HG02885 (cell line): ENCODE results near the gene CD9.
A peak's percentile ranks its signal among the peaks of the same experiment; 100 is the strongest.

Experiments used
- ATAC-seq: cut with Tn5 transposase; IDR thresholded peaks from one replicate; pipeline ENCODE4 v1.9.1; 2021; ENCODE audit warnings: mild to moderate bottlenecking; ENCODE audit not compliant: unreplicated experiment, poor library complexity

The CD9 gene

DNA sequence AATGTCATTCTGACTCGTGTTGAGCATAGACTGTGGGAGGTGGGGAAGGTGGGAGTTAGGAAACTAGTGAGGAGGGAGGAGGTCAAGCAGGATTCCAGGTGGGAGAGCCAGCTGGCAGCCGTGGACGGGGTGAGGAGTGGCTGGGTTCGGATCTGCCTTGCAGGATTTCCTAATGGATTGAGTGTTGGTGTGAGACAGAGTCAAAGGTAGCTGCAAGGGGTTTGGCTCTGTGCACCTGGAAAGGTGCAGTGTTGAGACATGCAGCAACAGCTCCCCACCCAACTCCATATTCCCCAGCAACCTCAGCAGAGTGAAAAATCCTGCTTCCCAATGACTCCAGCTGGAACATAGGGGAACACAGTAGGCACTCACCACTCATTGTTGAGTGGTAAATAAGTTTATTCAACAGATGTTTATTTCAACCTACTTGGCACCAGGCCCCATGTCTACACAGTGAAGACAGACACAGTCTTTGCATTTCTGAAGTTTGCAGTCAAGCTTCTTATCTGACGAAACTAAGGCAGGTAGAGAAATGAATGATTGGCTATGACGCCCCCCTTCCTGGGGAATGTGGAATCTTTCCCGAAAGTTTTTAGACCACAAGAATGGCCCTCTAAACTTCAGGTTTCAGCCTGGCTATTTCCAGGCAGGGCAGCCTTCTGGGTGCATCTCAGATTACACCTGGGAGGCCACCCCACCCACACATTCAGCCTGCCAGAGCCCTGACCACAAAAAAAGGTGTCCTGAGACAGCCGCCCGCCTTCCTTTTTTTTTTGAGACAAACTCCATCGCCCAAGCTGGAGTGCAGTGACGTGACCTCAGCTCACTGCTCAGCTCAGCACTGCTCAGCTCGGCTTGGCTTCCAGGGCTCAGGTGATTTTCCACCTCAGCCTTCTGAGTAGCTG is 72.4 kb downstream of the CD9 start:
- ATAC-seq: no peak

DNA sequence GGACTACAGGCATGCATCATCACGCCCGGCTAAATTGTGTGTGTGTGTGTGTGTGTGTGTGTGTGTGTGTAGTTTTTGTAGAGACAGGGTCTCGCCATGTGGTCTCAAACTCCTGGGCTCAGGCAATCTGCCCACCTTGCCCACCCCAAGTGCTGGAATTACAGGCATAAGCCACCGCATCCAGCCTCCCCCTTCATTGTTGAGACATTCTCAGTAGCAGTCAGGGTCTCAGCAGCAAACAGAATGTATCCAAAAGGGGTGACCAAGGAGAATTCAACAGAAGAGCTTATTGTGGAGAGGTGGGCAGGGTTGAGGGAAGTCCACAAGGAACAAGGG is 73.0 kb downstream of the CD9 start:
- ATAC-seq: no peak

DNA sequence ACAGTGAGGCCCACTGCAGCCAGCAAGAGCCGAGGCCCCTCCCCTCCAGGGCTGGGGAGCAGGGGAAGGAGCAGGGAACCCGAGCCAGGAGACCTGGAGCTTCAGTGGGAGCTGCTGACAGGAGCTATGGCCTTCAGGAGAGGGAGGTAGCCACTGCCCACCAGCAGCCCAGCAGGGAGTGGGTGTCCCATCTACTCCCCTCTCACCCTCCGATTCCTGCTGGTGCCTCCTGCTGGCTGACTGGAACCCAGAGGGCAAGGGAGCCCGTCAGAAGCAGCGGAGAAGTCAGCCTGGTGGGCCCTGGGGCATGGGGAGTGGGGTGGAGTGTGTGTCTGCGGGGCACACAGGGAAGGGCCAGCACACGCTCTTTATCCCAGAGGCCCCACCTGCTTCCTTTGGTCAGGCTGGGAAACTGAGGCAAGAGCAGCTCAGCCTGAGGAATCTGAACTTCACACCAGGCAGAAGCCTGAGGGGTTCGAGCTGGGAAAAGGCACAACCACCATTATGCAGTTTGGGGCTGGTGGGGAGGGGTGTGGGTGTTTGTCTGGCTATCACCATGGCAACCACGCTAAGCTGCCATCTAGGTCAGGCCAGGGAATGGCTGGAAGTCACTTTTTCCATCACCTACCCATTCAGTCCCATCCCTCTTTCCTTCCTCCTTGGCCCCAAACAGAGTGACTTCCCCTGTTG is 73.5 kb downstream of the CD9 start:
- ATAC-seq: no peak

DNA sequence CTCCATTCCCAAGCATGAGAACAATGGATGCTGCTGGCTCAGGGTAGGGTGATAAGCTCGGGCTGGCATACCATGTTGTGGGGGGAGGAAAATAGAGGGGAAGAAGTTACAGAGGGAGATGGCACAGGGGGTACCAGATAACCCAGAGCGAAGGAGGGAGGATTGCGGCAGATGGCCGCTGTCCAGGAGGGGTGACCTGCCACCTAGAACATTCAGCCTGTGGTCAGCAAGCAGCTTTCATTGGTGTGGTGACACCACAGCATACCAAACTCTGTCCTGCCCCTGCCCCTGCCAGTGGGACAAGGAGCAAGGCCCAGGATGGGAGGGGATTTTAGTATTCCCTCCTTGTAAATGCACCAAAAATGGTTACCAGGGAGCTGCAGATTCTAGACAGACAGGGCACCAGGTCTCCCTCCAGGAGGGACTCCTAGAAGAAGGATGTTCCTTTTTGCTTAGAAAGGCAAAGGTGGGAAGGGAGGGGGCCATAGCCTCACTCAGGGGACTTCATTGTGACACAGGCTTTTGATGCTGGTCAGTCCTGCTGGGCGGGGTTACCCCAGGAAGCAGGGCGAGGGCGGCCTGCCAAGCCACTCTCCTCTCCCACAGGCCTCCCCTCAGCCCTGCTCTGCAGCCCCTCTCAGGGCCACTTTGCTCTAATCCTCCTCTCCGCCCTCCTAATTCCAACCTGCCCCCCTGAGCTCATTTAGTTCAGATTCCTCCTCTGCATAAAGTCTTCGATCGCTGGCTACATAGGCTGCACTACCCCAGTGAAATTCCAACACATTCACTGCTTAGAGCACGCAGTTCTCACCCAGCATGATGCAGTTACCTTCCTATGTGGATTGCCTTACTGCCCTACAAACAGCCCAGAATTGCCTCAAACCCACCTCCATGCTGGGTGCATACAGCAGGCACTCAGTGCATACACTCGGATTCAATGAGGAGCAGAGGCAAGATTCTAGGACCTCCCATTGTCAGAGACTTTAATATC is 74.3 kb downstream of the CD9 start:
- ATAC-seq: no peak

DNA sequence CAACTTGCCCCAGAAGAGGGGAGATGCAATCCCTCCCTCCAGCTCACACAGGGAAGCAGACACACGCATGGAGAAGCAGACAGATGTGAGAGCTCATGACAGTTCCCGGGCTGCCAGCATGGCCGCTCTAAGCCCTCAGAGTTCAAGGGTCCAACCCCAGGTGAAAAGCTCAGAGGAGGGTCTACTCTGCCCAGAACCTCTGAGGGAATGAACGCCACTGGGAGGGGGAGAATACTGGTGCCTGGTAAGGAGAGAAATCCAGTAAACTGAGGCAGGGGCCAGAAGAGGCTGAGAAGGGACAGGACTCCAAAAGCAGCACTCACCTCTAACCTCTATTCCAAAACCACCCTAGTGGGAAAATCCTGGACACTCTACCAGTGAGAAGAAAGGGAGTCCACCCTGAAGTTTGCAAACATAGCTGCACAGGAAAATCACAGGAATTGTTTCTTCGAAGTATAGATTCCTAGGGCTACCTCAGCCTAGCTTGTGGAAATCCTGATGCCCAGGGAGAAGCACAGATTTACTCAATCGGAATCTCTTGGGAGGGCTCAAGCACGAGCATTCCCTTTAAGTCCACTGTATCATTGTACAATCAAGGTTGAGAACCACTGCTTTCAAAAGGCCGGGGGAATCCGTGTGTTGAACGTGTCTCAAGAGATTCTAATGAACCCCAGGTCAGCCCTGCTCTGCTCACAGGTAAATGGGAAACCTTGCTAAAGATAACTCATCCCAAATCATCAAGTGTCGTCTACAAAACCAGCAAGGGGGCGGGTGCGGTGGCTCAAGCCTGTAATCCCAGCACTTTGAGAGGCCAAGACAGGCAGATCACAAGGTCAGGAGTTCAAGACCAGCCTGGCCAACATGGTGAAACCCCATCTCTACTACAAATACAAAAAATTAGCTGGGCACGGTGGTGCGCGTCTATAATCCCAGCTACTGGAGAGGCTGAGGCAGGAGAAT is 76.0 kb downstream of the CD9 start:
- no peak for ATAC-seq

DNA sequence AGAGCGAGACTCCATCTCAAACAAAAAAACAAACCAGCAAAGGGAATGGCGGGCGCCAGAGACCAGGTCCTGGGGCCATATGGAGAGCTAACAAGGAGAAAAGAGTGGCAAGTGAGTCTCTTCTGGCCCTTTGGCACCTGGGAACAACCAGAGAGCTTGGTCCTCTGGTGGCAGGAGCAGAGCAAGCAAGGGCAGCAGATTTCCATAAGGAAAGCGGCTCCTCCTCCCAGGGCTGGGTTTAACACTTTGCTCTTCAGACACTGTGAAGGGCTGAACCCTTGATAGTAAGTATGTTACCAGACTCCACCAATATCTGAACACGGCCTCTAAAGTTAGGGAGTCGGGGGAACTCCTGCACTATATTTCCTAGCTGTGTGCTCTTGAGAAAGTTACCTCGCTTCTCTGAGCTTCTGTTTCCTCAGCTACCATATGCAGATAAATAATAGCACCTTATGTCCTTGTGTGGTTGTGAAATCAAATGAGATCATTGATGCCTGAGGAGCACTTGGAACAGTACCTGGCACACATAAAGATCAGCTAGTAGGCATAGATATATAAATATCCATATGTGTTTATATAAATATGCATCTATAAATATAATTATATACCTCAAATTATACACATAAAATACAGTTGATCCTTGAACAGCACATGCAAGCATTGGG is 76.9 kb downstream of the CD9 start:
- ATAC-seq: no peak

DNA sequence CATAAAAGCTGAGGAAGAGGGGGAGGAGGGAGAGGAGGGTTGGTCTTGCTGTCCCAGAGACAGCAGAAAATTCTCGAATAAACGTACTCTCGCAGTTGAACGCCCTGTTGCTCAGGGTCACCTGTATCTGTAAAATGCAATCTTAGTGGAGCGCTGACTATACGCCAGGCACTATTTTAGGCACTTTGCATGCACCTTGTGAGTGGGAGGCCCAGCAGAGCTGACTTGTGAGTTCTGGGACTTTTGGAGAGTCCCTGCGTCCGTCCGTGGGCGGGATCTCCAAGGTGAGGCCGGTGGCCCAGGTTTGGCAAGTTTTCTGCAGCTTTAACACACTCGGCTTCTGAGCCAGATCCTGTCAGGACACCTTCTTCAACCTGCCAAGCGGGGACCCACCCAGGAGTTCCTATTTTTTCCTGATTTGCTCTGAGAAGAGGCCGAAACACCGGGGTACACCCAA is 77.8 kb downstream of the CD9 start:
- ATAC-seq: peak; percentile 39

DNA sequence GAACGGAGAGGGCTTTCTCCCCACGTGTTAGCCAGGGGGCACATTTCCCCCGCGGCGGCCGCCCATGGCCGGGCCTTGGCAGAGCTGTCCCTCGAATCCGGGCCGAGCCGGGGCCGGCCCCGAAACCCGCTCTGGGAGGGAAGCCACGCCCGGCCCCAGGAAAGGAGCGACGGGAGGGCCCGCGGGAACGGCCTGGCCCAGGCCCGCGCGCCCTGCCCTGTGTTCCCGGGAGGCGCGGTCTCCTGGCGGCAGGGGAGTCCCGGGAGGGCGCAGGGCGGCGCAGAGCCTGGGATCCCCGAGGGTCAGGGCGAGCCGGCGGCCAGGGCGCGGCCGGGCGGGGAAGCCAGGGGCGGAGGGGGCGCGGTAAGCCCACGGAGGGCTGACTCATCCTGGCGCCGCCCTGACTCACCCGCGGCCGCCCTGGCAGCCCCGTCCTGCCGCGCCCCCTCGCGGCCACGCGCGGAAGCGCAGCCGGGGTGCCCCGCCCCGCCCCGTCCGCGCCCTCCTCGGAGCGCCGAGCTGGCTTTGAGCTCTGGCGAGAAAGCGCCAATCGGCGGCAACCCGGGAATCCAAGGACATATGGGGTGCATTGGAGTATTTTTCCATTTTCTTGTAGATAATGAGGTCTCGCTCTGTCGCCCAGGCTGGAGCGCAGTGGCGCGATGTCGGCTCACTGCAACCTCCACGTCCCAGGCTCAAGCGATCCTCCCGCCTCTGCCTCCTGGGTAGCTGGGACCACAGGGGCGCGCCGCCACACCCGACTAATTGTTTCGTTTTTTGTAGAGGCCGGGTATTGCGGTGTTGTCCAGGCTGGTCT is 78.4 kb downstream of the CD9 start:
- peak; percentile 78 for ATAC-seq

DNA sequence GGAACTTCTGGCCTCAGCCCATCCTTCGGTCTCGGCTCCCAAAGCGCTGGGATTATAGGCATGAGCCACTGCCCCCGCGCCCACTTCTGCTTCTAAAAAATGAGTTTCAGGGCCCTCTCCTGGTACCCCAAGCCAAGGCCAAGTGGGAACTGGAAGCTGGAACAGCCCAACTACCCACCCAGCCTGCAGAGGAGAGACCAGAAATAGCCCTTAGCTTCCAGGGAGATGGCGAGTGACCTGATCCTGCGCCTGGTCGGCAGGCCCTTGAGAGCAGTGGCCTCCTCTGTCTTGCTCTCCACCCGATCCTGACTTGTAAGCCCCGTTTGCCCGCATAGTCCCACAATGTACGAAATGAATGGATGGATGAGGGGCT is 79.0 kb downstream of the CD9 start:
- ATAC-seq: no peak

DNA sequence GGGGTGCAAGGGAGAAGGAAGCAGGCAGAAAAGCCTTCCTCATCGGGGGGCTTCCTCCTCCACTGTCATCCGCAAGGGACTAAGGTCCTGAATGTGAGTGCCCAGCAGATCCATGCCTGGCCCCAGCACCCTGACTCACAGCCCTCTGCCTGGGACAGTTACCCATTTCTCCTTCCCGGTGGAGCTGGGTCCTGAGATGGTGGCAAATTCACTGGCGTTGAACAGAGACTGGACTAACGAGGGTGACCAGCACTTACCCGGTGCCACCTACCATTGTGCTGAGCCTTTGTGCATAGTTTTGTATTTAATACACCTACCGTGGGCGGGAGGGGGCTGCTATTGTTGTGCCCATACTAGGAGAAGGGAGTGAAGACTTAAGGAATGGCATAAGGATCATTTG is 79.4 kb downstream of the CD9 start:
- no peak for ATAC-seq

DNA sequence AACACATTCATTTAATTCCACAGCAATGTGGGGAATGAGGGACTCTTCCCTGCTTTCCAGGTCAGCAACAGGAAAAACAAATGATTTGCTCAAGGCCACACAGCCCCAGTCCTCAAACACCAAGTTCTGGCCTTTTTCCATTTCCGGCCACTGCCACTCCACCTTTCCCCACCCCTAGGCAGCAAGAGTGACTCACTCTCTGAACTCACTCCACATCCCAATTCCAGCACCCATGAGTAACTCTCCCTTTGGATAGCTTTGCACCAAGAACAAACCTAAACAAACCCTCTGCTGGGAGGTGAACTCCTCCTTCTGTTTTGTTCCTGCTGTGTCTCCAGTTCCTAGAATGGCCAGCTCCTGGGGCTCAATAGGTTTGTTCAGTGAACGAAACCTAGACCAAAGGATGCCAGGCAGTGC is 79.9 kb downstream of the CD9 start:
- ATAC-seq: no peak

DNA sequence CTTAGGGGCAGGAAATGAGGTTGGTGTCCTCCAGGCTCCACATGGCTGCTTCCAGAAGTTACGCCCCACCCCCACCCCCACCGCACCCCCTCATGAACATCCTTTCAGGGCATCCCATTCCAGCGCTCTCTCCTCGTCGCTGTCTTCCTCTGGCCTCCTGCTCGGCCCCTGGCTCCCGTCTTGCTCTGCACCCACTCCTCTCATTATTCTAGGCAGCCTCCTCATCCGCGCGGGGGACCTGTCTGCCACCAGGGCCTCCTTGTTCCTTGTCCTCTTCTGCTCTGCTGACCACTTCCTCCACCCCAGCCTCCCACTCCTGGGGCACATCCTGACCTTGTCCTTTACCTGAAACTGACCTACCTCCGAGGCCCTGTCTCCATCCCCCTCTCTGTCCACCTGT is 80.5 kb downstream of the CD9 start:
- no peak for ATAC-seq

DNA sequence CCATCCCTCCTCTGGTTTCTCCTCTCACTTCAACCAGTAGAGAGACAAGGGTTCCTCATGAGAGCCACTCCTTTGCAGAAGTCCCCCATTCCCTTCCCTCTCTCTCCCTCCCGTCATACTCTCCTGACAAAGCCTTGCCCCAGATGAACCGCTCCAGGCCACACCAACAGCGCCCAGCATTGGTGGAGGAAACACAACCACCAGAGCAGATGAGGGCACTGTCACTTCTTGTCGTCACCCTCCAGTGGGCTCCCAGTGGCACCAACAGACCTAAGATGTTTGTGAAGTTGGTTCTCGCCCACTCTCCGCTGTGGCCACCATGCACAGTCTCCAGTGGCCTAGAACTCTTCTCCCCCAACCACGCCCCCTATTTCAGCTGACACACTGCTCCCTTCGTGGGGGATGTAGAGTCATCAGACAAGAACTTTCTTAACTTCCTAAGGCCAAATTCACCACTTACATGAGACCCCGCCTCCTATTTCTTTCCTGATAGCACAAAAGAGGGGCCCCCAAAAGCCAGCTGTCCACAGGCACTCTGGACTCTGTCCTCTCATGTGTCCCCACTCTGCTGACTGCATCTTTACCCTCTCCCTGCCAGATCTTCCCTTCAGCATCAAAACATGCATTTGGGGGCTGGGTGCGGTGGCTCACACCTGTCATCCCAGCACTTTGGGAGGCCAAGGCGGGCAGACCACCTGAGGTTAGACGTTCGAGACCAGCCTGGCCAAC is 81.0 kb downstream of the CD9 start:
- no peak for ATAC-seq

DNA sequence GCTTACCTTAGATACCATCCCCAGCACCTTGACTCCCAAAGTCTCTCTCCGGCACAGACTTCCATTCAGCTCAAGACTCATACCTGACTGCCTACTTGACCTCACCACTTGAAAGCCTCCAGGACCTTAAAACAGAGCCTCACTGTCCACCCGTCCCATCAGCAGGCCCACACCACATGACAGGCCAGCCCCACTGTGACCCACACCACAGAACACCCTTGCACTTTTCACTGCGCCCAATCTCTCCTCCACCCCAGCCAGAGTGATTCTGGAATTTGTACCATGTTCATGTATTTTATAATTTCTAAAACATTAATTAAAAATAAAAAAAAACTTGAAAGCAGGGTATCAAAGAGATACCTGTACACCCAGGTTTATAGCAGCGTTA is 82.2 kb downstream of the CD9 start:
- no peak for ATAC-seq

DNA sequence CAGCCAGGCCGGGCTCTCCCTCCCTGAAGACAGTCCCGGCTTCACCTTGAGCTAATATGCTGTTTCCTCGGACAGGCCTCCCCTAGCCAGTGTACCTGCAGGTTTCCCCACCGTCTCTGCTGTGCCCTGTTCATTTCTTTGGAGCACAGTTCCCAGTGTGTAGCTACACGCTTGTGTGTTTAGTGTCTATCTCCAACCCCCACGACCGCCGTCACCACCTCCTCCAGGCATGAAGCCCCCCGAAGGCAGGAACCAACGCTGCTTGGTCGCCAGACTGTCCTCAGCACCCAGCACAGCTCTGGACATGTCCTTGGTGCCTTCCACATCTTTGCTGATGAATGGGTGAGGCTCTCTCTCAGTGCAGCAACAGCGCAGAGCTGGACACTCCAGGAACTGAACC is 84.1 kb downstream of the CD9 start:
- ATAC-seq: no peak

DNA sequence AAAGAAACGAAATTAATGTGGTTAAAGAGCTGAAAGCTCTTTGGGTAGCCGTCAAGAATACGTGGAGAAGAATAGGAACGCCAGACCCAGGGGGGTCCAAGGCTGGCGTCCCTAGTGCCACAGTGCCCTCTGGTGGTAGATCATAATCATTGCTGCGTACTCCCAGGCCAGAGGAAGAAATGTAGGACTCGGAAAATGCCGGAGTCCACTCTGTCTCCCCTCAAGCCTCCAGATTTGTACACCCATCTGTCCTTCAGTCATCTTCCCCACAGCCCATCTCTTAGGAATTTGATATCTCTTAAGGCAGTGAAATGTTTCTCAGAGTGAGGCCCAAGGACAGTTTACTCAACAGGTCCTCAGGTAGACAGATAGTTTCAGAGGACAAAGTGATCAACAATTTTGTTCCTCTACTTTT is 84.9 kb downstream of the CD9 start:
- ATAC-seq: no peak

DNA sequence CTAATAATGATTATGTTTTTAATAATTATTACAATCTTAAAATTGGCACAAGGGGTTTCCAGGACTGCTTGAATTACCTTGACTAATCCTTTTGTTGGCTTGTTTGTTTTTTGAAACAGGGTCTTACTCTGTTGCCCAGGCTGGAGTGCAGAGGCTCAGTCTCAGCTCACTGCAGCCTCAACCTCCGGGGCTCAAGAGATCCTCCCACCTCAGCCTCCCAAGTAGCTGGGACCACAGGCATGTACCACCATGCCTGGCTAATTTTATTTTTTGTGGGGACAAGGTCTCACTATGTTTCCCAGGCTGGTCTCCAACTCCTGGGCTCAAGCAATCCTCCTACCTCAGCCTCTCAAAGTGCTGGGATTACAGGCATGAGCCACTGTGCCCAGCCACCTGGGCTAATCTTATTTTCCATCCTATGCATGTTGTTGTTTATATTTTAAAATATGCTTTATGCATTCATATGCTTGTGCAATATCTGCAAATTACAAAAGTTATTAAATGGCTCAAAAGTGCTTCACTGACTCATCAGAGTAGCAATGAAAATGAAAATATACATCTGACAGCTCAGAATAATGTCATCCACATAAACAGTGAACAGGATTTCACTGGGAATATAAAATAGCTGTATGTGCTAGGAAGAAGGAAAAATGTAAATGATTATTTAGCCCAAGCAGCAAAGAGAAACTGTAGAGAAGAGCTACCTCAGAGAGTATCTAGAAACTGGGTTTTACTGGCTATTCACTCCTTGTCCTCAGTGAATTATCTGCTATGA is 85.5 kb downstream of the CD9 start:
- no peak for ATAC-seq
